ENCODE data around the gene SLC43A3. TPM values are rescaled to one million over a fixed set of nuclear protein-coding genes. Genes with fewer than 3 reads are reported as not detected.

Gene SLC43A3
- total and polyA plus RNA-seq, 9 of the 15 experiments (the other 6 are each of a cell fraction or from before 2014, with no cell fraction given) = 63.7 to 281 (median 139) TPM

DNA sequence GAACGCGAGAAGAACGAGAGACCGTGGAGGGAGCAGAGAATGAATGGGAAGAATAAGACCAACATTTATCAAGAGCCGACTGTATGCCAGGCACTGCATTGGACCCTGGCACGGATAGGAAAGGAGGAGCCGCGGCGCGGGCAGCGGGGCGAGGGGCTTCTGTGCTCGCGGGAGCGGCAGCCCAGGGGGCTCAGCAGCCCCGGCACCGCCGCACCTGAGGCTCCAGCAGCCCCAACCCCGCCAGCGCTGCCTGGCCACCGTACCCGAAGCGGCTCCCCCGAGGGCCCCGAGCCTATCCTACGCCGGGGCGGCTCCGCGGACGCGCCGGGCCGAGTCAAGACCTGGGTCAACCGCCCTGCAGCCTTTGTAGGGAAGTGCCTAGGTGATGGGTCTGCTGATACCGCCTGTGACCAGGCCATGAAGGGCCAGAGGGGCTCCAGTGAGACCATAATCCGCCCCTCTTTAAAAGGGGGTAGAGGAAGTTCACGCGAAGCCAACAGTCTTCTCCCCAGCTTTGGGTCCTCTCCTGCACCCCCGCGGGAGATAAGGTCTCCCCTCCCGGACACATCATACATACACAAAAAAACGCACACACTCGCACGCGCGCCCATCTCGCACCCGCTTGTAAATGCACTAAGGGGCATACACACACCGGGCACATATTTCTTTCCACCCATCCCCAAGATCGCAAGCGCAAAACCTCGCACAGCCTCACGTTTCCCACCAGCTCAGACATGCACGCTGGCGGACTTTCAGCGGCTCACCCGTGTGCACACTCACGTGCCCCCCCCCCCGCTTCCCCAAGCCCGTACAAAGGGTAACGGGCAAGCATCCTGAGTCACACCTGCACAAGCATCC, 32.5 kb upstream of the SLC43A3 start (continued):
- peak; percentile 68 for TF ChIP-seq MGA (IDR thresholded peaks at IDR 0.05)
- no peak for TF ChIP-seq ZNF398 (CRISPR knock-in tag; IDR thresholded peaks at IDR 0.05)
- no peak for TF ChIP-seq RFX1 (IDR thresholded peaks at IDR 0.05)
- TF ChIP-seq, protein P1, sequence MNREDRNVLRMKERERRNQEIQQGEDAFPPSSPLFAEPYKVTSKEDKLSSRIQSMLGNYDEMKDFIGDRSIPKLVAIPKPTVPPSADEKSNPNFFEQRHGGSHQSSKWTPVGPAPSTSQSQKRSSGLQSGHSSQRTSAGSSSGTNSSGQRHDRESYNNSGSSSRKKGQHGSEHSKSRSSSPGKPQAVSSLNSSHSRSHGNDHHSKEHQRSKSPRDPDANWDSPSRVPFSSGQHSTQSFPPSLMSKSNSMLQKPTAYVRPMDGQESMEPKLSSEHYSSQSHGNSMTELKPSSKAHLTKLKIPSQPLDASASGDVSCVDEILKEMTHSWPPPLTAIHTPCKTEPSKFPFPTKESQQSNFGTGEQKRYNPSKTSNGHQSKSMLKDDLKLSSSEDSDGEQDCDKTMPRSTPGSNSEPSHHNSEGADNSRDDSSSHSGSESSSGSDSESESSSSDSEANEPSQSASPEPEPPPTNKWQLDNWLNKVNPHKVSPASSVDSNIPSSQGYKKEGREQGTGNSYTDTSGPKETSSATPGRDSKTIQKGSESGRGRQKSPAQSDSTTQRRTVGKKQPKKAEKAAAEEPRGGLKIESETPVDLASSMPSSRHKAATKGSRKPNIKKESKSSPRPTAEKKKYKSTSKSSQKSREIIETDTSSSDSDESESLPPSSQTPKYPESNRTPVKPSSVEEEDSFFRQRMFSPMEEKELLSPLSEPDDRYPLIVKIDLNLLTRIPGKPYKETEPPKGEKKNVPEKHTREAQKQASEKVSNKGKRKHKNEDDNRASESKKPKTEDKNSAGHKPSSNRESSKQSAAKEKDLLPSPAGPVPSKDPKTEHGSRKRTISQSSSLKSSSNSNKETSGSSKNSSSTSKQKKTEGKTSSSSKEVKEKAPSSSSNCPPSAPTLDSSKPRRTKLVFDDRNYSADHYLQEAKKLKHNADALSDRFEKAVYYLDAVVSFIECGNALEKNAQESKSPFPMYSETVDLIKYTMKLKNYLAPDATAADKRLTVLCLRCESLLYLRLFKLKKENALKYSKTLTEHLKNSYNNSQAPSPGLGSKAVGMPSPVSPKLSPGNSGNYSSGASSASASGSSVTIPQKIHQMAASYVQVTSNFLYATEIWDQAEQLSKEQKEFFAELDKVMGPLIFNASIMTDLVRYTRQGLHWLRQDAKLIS (CRISPR knock-in tag; IDR thresholded peaks at IDR 0.05) = no peak
- no peak for TF ChIP-seq SNIP1 (IDR thresholded peaks at IDR 0.05; ENCODE audit: low read depth)
- TF ChIP-seq ZFP30 (CRISPR knock-in tag; IDR thresholded peaks at IDR 0.05; ENCODE audit: borderline replicate concordance) = no peak
- peak; percentile 39 for TF ChIP-seq RBBP5 (IDR thresholded peaks at IDR 0.05; ENCODE audit: borderline replicate concordance, insufficient read depth, low read length, poor library complexity, severe bottlenecking)
- no peak for TF ChIP-seq FOXM1 (IDR thresholded peaks at IDR 0.05; ENCODE audit: low read depth)
- no peak for TF ChIP-seq FOXM1 (CRISPR knock-in tag; IDR thresholded peaks at IDR 0.05; ENCODE audit: low read depth)

Data from K562 (cell line).